CD4-positive, alpha-beta T cell treated with Interleukin-4 for 1 hour (primary cell): ENCODE results near the gene CHRNE.

Experiments used
- DNase-seq, 2 donors: peaks; one replicate each; pipeline ENCODE4 v3.0.0-alpha.2; 2020 to 2022

The CHRNE gene

DNA sequence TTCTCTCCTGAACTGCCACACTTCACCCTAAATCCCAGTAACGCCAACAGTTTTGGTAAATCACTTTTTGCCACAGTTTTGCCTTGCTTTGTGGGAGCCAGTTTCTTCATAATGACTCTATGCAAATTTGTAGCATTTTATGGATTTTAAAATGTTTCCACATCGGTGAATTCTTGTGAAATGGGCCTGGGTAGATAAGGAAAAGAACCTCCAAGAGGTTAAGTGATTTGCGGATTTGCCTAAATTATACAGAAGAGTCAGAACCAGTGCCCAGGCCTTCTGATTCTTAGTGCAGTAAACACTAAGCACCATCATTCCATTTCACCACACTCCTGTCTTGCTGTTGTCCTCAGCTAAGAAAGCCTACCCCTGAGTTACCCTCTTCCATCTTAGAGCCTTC is 51.8 kb downstream of the CHRNE start:
- DNase-seq: no peak

DNA sequence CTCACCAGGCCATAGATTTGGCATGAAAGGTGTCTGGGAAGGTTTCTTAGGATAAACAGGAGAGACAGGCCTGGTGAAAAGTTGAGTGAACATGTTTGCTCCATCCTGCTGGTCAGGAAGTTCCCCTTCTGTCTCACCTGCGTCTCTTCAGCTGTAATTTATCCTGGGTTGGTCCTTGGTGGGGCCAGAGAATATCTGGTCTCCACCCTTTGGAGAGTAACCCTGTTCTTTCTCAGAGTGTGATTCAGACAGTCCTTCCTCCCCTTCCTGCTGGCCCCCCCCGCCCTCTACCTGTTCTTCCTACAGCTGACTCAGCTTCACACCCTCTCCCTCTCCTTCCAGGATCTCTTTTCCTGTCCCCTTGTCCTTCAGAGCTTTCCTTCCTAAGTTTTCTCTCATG is 52.7 kb downstream of the CHRNE start:
- no peak for DNase-seq

DNA sequence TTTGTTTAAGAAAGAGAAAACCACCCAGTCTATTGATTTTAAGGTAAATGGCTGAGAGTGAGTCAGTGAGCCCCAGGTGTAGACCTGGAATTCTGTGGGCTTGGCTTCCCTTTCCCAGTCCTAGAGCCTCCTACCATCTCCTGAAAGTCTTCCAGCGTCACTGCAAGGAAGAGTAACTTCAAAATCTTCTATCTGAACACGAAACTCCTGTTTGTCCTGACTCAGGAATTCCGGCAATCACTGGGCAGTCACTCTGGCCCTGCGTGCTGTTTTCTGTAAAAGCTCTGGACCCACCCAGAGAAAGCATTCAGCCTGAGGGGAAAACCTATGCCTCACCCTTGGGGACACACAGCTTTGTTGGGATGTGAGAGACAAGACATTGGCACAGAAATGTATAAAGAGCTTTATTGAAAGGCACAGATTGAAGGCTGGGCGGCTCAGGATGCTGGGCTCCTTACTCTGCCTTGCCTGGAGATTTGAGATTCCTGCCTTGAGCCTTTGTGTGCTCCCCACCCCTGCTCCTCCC is 53.8 kb downstream of the CHRNE start:
- no peak for DNase-seq
